HG02798 (cell line): ENCODE results near the gene DNASE1L1.

Experiments used
- ATAC-seq: cut with Tn5 transposase; IDR thresholded peaks from one replicate; pipeline ENCODE4 v1.9.1; 2021; ENCODE audit warnings: mild to moderate bottlenecking; ENCODE audit not compliant: unreplicated experiment, poor library complexity

The DNASE1L1 gene

DNA sequence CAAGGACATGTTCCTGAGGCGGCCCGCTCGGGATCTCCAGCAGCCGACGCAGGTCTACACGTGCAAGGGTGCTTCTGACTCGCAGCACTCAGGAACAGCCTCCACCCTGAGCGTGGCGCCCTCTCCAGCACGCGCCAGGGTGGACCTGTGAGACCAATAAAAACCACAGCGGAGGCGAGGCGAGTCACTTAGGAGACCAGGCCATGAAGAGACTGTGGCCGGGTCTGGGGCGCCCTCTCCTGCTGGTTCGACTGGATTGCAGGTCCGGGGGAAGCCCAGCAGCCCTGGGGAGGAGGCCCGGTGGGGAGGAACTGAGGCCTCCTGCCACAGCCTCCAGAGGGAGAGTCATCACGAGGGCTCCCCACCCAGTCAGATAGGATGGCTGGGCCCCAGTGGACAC is 21.0 kb downstream of the DNASE1L1 start:
- ATAC-seq: peak; percentile 27

DNA sequence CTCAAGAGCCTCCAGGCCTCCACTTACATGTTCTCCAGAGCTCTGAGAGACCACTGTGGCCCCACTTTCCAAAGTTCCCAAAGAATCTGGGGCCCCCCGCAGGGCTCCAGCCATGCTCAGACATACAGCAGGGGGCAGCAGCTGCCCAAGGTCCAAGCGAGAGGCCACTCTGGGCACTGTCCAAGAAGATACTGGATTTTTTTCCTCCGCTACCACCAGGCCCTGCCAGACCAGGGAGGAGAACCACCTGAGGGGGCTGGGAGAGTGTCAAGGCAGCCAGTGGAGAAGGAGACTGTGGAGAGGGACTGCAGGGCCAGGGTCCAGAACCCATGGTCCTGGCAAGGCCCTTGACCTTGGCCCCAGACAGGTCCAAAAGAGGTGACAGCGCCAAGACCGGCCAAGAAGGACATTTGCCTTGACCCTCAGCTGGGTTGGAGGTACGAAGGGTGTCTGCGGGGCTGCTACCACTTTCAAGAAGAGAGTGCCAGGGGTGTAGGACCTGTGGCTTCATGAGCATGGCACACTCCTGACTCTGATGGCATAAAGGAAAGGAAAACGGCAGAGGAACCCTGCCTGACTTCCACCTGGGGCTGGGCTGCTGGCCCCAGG is 24.7 kb downstream of the DNASE1L1 start:
- no peak for ATAC-seq

DNA sequence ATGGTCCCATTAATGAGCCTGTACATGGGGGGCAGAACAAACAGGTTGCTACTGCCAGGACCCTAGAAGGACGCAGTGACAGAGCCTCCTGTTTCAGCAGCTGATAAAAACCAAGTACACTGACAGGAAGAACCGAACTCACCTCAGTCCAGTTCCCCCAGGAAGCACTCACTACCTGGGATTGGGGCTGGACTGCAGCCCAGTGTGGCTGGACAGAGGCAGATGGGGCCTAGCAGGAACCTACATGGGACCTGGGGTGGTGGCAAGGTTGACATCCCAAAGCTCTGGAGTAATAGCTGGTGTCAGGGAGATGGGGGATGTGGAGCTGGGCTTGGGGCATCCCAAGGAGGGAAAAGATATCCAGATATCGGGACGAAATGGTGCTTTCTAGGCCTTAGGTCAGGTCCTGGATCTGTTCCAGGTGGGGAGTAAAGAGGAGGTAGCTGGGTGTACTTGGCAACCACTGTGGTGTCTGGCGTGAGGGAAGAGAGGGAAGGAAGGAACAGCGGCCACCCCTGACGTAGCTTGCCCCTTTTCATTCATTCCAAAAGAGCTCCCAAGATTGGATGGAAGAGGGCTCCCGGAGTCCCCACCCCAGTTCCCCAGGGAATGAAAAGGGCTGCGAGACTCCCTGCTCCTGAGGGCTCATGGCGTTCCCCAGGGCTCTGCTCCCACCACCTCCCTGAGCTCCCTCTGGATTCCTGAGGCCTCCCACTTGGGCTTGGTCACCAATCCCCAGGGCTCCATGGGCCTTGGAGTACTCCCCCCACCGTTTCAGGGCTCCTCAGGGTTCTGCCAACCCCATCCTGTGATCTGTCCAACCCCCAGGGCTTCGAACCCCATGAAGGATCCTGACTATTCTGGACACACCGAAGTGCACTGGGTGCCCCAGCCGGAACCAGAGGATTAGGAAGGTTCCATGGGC is 25.4 kb downstream of the DNASE1L1 start:
- no peak for ATAC-seq

DNA sequence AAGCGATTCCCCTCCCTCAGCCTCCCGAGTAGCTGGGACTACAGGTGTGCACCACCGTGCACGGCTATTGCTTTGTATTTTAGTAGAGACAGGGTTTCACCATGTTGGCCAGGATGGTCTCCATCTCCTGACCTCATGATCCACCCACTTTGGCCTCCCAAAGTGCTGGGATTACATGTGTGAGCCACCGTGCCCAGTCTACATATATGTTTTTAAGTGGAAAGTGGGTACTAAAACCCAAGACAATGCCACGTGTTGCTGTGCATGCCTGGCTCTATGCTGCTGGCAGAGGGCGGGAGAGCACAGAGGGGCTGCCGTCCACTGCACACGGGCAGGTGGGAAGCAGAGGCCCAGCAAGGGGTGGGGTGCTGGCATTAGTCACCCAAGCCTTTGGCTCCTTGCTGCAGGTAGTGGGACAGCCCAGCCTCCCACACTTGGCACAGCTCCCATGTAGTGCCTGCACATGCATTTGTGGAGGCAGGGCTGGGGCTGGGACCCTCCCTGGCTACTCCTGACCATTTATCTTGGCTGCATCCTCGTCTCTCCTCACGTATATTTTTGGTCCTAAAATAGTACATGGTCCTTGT is 26.5 kb downstream of the DNASE1L1 start:
- ATAC-seq: no peak

DNA sequence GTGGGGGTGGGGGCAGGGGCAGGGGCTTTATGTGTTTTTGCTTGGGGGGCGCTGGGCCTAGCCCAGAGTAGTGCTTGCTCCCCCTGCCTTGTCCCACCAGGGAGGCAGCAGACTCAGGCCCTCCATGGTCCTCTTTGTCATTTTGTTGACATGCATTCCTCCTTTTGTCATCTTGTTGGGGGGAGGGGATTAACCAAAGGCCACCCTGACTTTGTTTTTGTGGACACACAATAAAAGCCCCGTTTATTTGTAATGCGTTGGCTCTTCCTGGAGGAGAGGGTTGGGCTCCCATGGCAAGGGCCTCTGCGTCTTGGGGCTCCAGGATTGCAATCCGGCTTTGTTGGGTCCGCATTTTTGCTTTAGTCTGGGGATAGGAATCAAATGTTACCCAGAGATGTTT is 27.8 kb downstream of the DNASE1L1 start:
- no peak for ATAC-seq

DNA sequence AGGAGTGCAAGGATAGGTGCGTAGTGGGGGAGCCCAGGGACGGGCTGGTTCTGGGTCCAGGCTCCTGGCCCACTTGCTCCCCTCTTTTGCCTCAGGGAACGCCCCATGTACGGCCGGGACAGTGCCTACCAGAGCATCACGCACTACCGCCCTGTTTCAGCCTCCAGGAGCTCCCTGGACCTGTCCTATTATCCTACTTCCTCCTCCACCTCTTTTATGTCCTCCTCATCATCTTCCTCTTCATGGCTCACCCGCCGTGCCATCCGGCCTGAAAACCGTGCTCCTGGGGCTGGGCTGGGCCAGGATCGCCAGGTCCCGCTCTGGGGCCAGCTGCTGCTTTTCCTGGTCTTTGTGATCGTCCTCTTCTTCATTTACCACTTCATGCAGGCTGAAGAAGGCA is 28.3 kb downstream of the DNASE1L1 start:
- ATAC-seq: no peak

DNA sequence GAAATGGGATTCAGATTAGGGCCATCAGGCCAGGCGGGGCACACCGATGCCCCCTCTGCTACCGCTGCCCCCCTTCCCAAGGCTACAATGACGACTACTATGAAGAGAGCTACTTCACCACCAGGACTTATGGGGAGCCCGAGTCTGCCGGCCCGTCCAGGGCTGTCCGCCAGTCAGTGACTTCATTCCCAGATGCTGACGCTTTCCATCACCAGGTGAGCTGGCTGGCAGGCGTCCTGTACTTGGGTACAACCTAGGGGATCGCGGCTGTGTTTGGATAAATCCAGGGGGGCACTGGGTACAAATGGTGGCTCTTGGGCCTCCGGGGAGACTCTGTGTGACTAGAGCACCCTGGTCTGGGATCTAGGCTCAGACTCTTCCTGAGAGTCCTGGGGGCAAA is 28.9 kb downstream of the DNASE1L1 start:
- no peak for ATAC-seq

DNA sequence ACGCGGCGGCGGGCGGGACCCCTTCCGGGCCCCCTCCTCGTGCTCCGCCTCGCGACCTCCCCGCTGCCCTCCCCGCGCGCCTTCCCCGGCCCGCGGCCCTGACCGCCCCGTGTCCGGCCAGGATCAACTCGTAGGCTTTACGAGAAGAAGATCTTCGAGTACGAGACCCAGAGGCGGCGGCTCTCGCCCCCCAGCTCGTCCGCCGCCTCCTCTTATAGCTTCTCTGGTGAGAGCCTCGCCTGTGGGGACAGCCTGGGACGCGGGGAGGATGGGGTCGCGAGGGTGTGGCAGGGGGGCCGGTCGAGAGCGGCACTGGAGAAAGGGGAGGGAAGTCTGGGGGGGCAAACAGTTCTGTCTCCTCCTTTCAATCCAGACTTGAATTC is 29.5 kb downstream of the DNASE1L1 start:
- ATAC-seq: no peak

DNA sequence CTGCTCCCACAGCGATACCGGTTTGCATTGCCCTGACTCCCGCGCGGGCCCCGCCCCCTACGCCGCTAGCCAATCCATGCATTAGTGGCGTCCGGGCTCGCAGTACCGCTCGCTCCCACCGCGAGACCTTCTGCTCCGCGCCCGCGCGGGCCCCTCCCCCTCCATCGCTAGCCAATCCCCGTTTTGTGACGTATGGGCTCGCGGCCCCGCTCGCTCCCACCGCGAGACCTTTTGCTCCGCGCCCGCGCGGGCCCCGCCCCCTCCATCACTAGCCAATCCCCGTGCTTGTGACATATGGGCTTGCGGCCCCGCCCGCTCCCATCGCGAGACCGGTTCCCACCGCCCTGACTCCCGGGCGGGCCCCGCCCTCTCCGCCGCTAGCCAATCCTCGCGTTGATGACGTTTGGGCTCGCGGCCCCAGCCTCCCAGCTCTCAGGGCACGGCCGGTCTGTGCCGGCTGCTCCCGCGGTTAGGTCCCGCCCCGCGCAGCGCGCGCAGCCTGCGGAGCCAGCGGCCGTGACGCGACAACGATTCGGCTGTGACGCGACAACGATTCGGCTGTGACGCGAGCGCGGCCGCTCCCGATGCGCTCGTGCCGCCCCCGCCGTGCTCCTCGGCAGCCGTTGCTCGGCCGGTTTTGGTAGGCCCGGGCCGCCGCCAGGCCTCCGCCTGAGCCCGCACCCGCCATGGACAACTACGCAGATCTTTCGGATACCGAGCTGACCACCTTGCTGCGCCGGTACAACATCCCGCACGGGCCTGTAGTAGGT is 30.1 kb downstream of the DNASE1L1 start, which contains the start of gene EMD:
TSS of gene EMD (plus strand) at position 497 of the 770 bp plus-strand sequence. CDS start at position 687, 190 bp downstream.
- ATAC-seq: peak; percentile 83

DNA sequence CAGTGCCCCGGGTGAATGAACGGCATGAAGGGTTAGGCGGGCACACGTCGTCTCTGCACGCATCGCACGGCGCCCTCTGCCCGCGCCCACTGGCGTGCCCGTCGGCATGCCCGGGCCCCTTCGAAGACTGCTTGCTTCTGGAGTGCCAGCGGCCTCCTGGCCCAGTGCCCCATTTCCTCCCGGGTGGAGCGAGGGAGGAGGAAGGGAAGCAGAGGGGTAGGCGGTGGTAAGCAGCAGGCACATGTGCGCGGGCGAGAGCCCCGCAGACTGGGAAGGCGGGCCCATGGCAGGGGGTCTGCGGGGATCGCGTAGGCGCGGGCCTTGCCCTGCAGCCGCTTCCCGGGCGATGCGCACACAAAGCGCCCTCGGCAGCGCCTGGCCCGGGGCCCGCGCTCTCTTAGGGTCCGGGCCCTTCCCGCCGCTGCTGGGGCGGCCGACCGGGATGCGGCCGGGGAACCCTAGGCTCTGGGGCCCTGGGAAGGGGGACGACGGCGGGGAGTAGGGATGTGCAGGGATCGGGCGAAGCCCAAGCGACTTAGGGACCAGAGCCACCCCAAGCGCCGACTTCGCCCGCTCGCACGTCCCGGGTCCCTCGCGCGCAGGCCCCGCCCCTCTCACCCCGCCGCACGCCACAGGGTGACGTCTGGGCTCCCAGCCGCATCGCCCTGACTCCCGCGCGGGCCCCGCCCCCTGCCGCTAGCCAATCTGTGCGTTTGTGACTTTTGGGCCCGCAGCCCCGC is 30.8 kb downstream of the DNASE1L1 start:
- no peak for ATAC-seq

DNA sequence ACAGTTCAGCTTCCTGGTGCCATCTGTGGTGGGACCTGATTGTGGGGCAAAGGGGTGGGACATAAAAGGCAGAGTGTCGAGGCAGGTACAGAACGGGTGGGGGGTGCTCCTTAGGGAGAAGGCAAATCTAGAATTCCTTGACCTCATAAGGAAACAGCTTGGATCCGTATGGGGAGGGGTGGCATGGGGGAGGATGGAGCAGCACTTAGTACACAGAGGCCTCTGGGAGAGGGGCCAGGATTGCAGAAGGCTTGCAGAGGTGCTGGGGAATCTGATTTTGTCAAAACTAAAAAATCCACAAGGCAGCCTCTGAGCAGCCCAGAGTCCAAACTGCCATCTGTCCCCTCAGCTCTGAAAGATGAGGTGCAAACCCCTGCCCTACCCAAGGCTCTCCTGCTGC is 32.3 kb downstream of the DNASE1L1 start:
- no peak for ATAC-seq

DNA sequence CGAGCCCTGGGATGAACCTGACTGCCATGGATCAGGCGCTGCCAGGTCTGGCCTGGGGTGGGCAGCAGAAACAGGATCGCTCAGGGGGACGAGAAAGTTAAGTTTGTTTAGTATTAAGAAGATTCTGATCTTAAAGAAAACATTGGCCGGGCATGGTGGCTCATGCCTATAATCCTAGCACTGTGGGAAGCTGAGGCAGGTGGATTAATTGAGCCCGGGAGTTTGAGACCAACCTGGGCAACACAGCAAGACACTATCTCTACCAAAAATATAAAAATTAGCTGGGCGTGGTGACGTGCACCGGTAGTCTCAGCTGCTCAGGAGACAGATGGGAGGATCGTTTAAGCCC is 33.9 kb downstream of the DNASE1L1 start:
- no peak for ATAC-seq

DNA sequence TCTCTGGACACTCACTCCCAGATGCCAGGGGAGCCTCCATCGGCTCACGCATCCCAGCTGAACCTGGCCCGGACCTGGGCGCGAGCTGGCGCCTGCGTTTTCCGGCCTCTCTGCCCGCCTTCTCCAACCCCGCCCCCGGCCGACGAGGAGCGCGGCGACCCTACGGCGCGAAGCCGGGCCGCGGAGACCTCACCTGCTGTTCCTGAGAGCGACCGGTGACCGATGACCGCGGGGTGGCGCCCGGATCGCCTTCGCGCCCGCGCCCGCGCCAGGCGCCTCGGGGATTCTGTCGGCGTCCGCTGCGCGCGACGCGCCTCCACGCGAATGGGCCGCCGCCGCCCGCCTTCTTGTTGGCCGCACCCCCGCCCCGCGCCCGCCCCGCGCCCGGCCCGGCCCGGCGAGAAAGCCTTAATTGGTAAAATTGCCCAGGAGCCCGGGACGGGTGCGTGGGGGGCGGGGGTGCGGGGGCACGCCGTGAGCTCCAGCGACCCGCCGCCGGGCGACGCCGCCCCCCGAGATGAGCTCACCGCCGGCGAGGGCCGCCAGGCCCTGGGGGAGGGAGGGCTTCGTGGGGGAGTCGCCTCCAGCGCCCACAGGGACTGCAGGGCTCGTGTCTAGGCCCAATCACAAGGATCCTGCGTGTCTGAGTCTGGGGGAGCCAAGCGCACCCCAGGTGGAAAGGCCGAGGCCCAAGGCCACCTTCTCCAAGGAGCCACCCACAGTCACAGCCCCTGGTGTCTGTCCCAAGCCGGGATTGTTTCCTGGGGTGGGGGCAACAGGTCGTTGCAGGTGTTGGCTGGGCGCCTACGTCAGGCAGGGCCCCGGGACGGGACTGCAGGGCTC is 34.5 kb downstream of the DNASE1L1 start, which contains the start of gene FLNA:
TSS of gene FLNA (minus strand) at position 322 of the 843 bp plus-strand sequence. CDS start 3,389 bp downstream, outside the sequence.
- no peak for ATAC-seq

DNA sequence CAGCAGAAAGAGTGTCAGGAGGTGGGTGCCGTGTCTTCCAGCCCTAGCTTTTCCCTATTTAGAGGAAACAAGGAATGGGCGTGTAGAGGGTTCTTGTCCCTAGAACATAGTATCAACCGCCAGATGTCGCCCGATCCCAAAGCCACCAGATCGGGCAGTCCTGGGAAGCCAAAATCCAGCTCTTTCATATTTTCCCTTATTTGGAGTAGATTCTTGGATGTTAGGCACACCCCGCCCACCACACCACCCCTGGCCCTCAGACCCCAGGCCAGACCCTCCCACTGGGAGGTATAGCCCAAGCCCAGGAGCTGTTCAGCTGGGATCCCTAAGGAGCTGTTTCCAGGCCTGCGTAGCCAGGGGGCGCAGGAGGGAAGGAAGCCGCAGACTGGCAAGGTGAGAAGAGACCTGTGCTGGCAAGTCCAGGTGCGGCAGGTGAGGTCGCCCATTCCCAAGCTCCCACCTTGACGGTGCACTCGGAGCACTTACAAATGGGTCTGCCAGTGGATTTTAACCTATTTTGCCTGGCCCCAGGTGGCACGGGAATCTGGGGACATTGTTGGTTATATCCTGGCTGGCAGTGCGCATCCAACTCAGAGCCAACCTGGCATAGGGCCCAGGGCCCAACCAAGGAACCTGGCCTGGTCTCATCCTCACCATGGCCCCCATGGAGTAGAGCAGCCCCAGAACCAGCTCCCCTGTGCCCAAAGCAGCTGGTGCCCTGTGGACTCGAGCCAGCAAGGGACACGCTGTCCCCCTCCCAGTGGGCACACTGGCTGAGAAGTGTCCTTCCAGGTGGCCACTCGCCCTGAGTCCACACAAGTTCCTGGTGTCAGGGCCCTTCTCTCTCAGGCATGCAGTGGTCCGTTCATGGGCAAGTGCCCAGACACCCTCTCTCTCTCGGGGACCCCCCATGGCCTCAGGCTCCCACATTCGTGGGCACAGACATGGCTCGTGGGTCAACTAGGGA is 35.4 kb downstream of the DNASE1L1 start:
- no peak for ATAC-seq

DNA sequence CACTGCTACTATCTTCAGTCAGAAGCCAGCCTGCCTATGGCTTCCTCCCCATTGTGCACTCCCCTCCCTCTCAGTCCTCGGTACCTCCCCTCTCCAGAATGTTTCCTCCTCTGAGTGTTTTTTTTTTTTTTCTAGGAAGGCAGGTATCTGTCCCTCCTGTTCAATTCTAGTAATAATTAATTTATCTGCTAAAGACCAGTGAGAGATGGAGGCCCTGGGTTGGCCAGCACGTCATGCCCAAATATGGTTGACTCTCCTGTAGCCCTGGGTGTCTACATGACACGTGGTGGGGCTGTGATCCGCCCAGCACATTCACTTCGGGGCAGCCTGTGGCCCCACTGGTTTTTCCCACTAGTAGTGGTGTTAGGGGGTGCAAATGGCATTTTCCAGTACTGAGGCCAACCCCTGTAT is 36.4 kb downstream of the DNASE1L1 start:
- ATAC-seq: no peak

DNA sequence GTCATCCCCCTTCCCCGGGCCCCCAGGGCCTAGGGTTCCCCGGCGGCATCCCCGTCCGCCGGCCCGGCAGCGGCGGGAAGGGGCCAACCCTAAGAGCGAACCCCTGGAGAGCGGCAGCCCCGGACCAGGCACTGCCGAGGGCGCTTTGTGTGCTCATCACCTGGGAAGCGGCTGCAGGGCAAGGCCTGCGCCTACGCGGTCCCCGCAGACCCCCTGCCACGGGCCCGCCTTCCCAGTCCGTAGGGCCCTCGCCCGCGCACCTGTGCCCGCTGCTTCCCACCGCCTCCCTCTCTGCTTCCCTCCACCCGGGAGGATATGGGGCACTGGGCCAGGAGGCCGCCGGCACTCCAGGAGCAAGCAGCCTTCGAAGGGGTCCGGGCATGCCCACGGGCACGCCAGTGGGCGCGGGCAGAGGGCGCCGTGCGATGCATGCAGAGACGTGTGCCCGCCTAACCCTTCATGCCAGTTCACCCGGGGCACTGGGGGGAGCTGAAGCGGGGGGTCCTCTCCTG is 37.2 kb downstream of the DNASE1L1 start:
- peak; percentile 1 for ATAC-seq

DNA sequence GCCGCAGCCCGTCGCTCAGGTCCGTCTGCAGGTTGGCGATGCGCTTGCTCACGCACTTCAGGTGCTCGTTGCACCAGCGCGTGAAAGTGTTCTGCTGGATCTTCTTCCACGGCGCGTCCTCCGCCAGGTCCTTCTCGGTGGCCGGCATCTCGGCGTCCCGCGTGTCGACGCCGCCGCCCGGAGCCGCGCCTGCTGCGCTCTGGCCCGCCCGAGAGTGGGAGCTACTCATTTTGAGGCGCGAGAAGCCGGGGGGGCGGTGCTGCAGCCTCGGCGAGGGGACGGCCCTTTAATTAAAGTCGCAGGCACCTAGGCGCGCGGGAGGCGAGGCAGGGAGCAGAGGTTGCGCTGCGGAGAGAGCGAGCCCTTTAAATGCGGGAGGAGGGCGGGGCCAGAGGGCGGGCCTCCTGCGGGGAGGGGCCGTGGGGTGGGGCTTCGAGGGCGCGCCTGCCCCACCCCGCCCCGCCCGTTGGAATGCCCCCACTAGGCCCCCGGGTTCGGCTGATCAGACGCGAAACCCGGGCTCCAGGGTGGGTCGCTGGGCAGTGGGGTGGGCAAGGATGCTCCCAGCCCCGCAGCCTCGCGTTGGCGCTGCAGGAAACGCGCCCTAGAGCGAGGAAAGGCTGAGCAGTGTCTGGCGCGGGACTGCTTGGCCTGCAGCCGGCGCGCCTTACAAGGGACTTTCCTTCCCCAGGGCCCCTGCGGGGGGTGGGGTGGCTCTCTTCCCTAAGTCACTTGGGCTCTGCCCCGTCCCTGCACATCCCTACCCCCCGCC is 37.9 kb downstream of the DNASE1L1 start:
- ATAC-seq: peak; percentile 73
